SKM-1 treated with dmso at 0.1 percent for 144 hours (cell line): ENCODE data around the gene PKD1L1.
A peak's percentile ranks its signal among the peaks of the same experiment; 100 is the strongest.
"Not testable (repeated sequence)": the region's sequence is repeated elsewhere in the genome, so short reads cannot be mapped to it uniquely, and the experiment has no call there.

Source experiments
- DNase-seq: peaks from one replicate; lab custom pipeline; 2025; ENCODE audit not compliant: unreplicated experiment; lab: John Stamatoyannopoulos, UW

The PKD1L1 gene

GRCh38 chr7:47965456-47965855 lies 17.2 kb upstream of the PKD1L1 start:
- no peak for DNase-seq

GRCh38 chr7:47962262-47962661 lies 14.0 kb upstream of the PKD1L1 start:
- DNase-seq = no peak

GRCh38 chr7:47957156-47957555 lies 8.9 kb upstream of the PKD1L1 start:
- DNase-seq = peak; percentile 29

- no peak for DNase-seq
Observed at GRCh38 chr7:47956220-47956619, 8.0 kb upstream of the PKD1L1 start.

GRCh38 chr7:47954231-47954911 lies 6.1 kb upstream of the PKD1L1 start:
- DNase-seq = no peak

- DNase-seq = no peak
Observed at GRCh38 chr7:47953822-47954221, 5.6 kb upstream of the PKD1L1 start.

GRCh38 chr7:47952224-47952623 lies 4.0 kb upstream of the PKD1L1 start:
- no peak for DNase-seq

- no peak for DNase-seq
Observed at GRCh38 chr7:47951374-47951773, 3.1 kb upstream of the PKD1L1 start.

GRCh38 chr7:47950714-47951113 lies 2.4 kb upstream of the PKD1L1 start:
- no peak for DNase-seq

GRCh38 chr7:47949703-47950102 lies 1.4 kb upstream of the PKD1L1 start:
- DNase-seq = no peak

- DNase-seq = no peak
Observed at GRCh38 chr7:47947355-47947749, 914 bp downstream of the PKD1L1 start.

- no peak for DNase-seq
Observed at GRCh38 chr7:47946581-47947354, 1.5 kb downstream of the PKD1L1 start.

GRCh38 chr7:47945261-47946015 lies 2.8 kb downstream of the PKD1L1 start:
- DNase-seq = peak; percentile 37

GRCh38 chr7:47944536-47945260 lies 3.6 kb downstream of the PKD1L1 start:
- no peak for DNase-seq

GRCh38 chr7:47943676-47944474 lies 4.4 kb downstream of the PKD1L1 start:
- no peak for DNase-seq

- DNase-seq = not testable (repeated sequence)
Observed at GRCh38 chr7:47942651-47943050, 5.6 kb downstream of the PKD1L1 start.

GRCh38 chr7:47942132-47942531 lies 6.1 kb downstream of the PKD1L1 start:
- no peak for DNase-seq

GRCh38 chr7:47941136-47941844 lies 7.0 kb downstream of the PKD1L1 start:
- DNase-seq = no peak

GRCh38 chr7:47940088-47941013 lies 7.9 kb downstream of the PKD1L1 start:
- no peak for DNase-seq
